Astrocyte (in vitro differentiated cells and primary cell): ENCODE measurements around the gene SLC17A2.

Source experiments
- CTCF ChIP-seq: IDR thresholded peaks from 2 replicates; pipeline ENCODE4 v1.5.1; 2011; ENCODE audit warnings: low read depth, mild to moderate bottlenecking, inconsistent platforms, low read length, moderate library complexity; ENCODE audit not compliant: insufficient read depth
- EZH2 ChIP-seq: IDR thresholded peaks from 2 replicates; pipeline ENCODE4 v1.6.1; 2012; ENCODE audit warnings: mild to moderate bottlenecking, low read length, inconsistent platforms; ENCODE audit not compliant: insufficient read depth

GRCh38 chr6:25971187-25971821, 40.8 kb upstream of the SLC17A2 start:
- TF ChIP-seq CTCF: no peak
- TF ChIP-seq EZH2: no peak
